Mesothelial cell of epicardium (in vitro differentiated cells): ENCODE results near the gene MTHFD1. TPM values are rescaled to one million over a fixed set of nuclear protein-coding genes. Genes with fewer than 3 reads are reported as not detected.

Experiments
- DNase-seq, 2 experiments: peaks; one replicate each; pipeline ENCODE4 v3.0.0; 2021; ENCODE audit warnings: low spot score in 2 of 2; ENCODE audit not compliant: unreplicated experiment in 2 of 2
- H3K27ac Mint-ChIP-seq: 2 replicates; pipeline ENCODE4 v1.8.0; 2021; ENCODE audit warnings: mixed read lengths
- H3K27me3 Mint-ChIP-seq: 2 replicates; pipeline ENCODE4 v1.8.0; 2021; ENCODE audit warnings: low read depth, mixed read lengths
- H3K36me3 Mint-ChIP-seq: 2 replicates; pipeline ENCODE4 v1.8.0; 2021; ENCODE audit warnings: mixed read lengths
- H3K4me1 Mint-ChIP-seq: 2 replicates; pipeline ENCODE4 v1.8.0; 2021; ENCODE audit warnings: mixed read lengths
- H3K4me3 Mint-ChIP-seq: 2 replicates; pipeline ENCODE4 v1.8.0; 2021; ENCODE audit warnings: mild to moderate bottlenecking, moderate library complexity, mixed read lengths
- H3K9me3 Mint-ChIP-seq: 2 replicates; pipeline ENCODE4 v1.8.0; 2021; ENCODE audit warnings: mixed read lengths
- CTCF ChIP-seq: fragments of 200-600 bp; sonication (generic); IDR thresholded peaks from one replicate; pipeline ENCODE4 v1.5.0; 2021; ENCODE audit warnings: antibody characterized with exemption; ENCODE audit not compliant: unreplicated experiment
- total RNA-seq: library from RNA; stranded (reverse); gene quantifications from 3 replicates; pipeline ENCODE4 v1.2.1, GENCODE V29; 2021

The MTHFD1 gene
- total RNA-seq, 1 donor from 2014 or later, result 43.3 TPM

- no peak overlapping the region for H3K4me3 Mint-ChIP-seq
- no peak overlapping the region for H3K27ac Mint-ChIP-seq
- peaks cover 20% of the 10 kb centered on the region for H3K27me3 Mint-ChIP-seq
- no peaks in the 10 kb centered on the region for H3K9me3 Mint-ChIP-seq
- DNase-seq, result no peak
- TF ChIP-seq CTCF, result no peak
- H3K36me3 Mint-ChIP-seq, result peaks cover 54% of the 10 kb centered on the region
- H3K4me1 Mint-ChIP-seq, result peaks cover 5% of the 10 kb centered on the region
Observed at GRCh38 chr14:64419003-64419402, 30.9 kb downstream of the MTHFD1 start.

- Mint-ChIP-seq H3K36me3 (peaks cover 62% of the 10 kb centered on the region), H3K4me3 (no peak overlapping the region), H3K9me3 (no peaks in the 10 kb centered on the region), H3K4me1 (peaks cover 5% of the 10 kb centered on the region), H3K27me3 (peaks cover 27% of the 10 kb centered on the region), H3K27ac (no peak overlapping the region)
- no peak for TF ChIP-seq CTCF
- no peak for DNase-seq
Observed at GRCh38 chr14:64421166-64421565, 33.0 kb downstream of the MTHFD1 start.

- Mint-ChIP-seq H3K9me3 (no peaks in the 10 kb centered on the region), H3K36me3 (peaks cover 63% of the 10 kb centered on the region), H3K4me1 (peaks cover 5% of the 10 kb centered on the region), H3K27me3 (peaks cover 27% of the 10 kb centered on the region), H3K4me3 (no peak overlapping the region), H3K27ac (no peak overlapping the region)
- no peak for DNase-seq
- no peak for TF ChIP-seq CTCF
Observed at GRCh38 chr14:64422005-64422404, 33.9 kb downstream of the MTHFD1 start.

- Mint-ChIP-seq H3K27me3 (peaks cover 25% of the 10 kb centered on the region), H3K27ac (no peak overlapping the region), H3K4me1 (peaks cover 5% of the 10 kb centered on the region), H3K9me3 (no peaks in the 10 kb centered on the region), H3K36me3 (peaks cover 63% of the 10 kb centered on the region), H3K4me3 (no peak overlapping the region)
- no peak for DNase-seq
- TF ChIP-seq CTCF, result no peak
Observed at GRCh38 chr14:64422756-64423155, 34.6 kb downstream of the MTHFD1 start.

- Mint-ChIP-seq H3K27ac (no peak overlapping the region), H3K36me3 (peaks cover 61% of the 10 kb centered on the region), H3K4me3 (no peak overlapping the region), H3K9me3 (no peaks in the 10 kb centered on the region), H3K27me3 (peaks cover 24% of the 10 kb centered on the region), H3K4me1 (peaks cover 5% of the 10 kb centered on the region)
- DNase-seq, result no peak
- TF ChIP-seq CTCF, result no peak
Observed at GRCh38 chr14:64423987-64424386, 35.8 kb downstream of the MTHFD1 start.

GRCh38 chr14:64434528-64434927 lies 46.4 kb downstream of the MTHFD1 start:
- peaks cover 35% of the 10 kb centered on the region for H3K36me3 Mint-ChIP-seq
- H3K27ac Mint-ChIP-seq, result no peak overlapping the region
- TF ChIP-seq CTCF, result no peak
- no peak for DNase-seq
- no peaks in the 10 kb centered on the region for H3K27me3 Mint-ChIP-seq
- peaks cover 8% of the 10 kb centered on the region for H3K4me1 Mint-ChIP-seq
- no peaks in the 10 kb centered on the region for H3K9me3 Mint-ChIP-seq
- H3K4me3 Mint-ChIP-seq, result no peak overlapping the region
